Astrocyte (in vitro differentiated cells and primary cell): ENCODE measurements around the gene SEC31B.

Experiments used
- EZH2 ChIP-seq: IDR thresholded peaks from 2 replicates; pipeline ENCODE4 v1.6.1; 2012; ENCODE audit warnings: mild to moderate bottlenecking, low read length, inconsistent platforms; ENCODE audit not compliant: insufficient read depth
- TF ChIP-seq, protein P1 (sequence below): IDR thresholded peaks from 2 replicates; pipeline ENCODE4 v1.5.1; 2011; ENCODE audit warnings: low read depth, mild to moderate bottlenecking, inconsistent platforms, low read length, moderate library complexity; ENCODE audit not compliant: insufficient read depth

- TF ChIP-seq, protein P1, sequence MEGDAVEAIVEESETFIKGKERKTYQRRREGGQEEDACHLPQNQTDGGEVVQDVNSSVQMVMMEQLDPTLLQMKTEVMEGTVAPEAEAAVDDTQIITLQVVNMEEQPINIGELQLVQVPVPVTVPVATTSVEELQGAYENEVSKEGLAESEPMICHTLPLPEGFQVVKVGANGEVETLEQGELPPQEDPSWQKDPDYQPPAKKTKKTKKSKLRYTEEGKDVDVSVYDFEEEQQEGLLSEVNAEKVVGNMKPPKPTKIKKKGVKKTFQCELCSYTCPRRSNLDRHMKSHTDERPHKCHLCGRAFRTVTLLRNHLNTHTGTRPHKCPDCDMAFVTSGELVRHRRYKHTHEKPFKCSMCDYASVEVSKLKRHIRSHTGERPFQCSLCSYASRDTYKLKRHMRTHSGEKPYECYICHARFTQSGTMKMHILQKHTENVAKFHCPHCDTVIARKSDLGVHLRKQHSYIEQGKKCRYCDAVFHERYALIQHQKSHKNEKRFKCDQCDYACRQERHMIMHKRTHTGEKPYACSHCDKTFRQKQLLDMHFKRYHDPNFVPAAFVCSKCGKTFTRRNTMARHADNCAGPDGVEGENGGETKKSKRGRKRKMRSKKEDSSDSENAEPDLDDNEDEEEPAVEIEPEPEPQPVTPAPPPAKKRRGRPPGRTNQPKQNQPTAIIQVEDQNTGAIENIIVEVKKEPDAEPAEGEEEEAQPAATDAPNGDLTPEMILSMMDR: no peak
- no peak for TF ChIP-seq EZH2
Measured at GRCh38 chr10:100531761-100532160, 12.1 kb upstream of the SEC31B start.
